ENCODE measurements around the gene HEXIM1.

The HEXIM1 gene, protein sequence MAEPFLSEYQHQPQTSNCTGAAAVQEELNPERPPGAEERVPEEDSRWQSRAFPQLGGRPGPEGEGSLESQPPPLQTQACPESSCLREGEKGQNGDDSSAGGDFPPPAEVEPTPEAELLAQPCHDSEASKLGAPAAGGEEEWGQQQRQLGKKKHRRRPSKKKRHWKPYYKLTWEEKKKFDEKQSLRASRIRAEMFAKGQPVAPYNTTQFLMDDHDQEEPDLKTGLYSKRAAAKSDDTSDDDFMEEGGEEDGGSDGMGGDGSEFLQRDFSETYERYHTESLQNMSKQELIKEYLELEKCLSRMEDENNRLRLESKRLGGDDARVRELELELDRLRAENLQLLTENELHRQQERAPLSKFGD

DNA sequence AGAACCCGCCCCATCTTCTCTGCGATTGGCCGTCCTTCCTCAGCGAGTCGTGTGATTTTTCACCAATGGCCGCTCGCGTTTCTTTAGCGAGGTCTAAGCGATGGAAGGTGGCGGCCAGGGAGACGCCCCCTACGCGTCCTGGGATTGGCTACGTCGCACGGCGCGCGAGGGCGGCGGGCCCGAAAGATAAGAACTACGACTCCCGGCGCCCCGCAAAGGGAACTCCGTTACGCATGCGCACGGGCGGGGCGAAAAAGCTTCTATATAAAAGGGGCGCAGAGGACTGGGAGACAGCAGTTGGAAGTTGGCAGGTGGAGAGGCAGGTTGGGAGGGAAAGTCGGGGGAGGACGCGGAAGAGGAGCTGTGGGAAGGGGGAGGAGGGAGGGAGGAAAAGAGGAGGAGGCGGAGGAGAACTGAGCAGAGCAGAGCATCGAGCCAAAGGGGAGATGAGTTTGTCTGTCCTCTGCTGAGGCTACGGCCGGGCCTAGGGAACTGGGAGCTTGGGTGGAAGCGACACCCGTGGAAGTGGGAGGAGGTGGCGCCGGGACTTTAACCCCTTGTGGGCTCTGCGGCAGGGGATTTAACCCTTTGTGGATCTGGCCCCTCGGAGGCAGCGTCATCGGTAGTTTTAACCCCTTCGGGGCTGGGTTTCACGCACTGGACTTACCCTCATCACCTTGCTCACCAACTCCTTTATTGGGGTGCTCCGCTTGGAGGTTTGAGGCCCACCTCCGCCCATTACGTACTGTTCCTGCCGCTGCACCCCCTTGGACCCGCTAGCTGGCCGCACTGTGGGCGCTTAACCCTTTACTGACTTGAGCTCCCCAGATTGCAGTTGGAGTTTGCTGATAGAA, at the start of gene HEXIM1:
Gene HEXIM1, plus strand, starts transcription at position 293 of the 854 bp plus-strand sequence. CDS start 716 bp downstream, outside the sequence.
- Histone ChIP-seq H3K27ac (ENCODE audit: low read depth, low read length) (peak within 1 kb of the TSS; percentile 100), H3K4me3 (ENCODE audit: low read depth in 1 of 2, low read length in 2 of 2) (peak within 1 kb of the TSS; percentile 94 to 100), H3K4me1 (ENCODE audit: insufficient read depth, low read length) (peaks cover 40% of the 10 kb centered on the region), H3K9me3 (ENCODE audit: low read length) (no peaks in the 10 kb centered on the region), H3K27me3 (ENCODE audit: control insufficient read depth in 1 of 2, insufficient read depth in 2 of 2, low read length in 2 of 2) (no peaks in the 10 kb centered on the region), H3K9ac (ENCODE audit: low read length) (peak within 1 kb of the TSS; percentile 99), H3K36me3 (ENCODE audit: insufficient read depth, low read length) (no peaks in the 10 kb centered on the region)

DNA sequence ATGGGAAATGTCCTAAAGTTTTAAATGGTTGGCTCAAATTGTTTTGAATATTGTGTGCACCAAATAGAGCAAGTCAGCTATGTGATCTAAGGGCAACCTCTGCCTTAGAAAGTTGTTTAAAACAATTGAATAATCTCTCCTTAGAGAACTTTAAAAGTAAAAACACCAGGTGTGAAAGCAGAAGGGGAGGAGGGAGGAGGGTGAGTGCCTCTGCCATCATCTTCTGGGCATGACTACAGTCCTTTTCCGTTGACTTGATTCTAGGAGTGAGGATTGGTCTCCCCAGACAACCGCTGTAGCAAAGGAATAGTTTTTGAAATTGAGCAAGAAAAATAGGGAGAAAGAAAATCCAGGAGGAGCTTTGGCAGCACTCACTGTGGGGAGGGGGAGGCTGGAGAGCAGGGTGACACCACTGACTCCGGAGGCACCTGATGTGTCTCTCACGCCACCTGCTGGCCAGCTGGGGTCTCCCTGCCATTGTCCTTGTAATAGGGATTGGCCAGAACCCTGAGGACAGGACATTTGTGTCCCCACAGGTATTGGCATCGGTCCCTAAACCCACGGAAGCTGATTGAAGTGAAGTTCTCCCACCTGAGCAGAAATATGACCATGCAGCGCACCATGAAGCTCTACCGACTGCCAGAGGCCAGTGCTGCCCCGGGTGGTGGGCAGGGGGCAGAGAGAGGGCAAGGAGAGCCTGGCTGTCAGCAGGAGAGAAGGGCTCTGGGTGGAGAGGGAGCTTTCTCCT, 49.2 kb upstream of the HEXIM1 start:
- H3K9me3 ChIP-seq (ENCODE audit: low read length), result no peaks in the 10 kb centered on the region
- no peak overlapping the region for H3K9ac ChIP-seq (ENCODE audit: low read length)
- no peak overlapping the region for H3K4me3 ChIP-seq (ENCODE audit: low read depth in 1 of 2, low read length in 2 of 2)
- H3K27me3 ChIP-seq (ENCODE audit: control insufficient read depth in 1 of 2, insufficient read depth in 2 of 2, low read length in 2 of 2), result no peaks in the 10 kb centered on the region
- peaks cover 80% of the 10 kb centered on the region for H3K36me3 ChIP-seq (ENCODE audit: insufficient read depth, low read length)
- H3K27ac ChIP-seq (ENCODE audit: low read depth, low read length), result peak overlapping the region; percentile 16
- peaks cover 21% of the 10 kb centered on the region for H3K4me1 ChIP-seq (ENCODE audit: insufficient read depth, low read length)

DNA sequence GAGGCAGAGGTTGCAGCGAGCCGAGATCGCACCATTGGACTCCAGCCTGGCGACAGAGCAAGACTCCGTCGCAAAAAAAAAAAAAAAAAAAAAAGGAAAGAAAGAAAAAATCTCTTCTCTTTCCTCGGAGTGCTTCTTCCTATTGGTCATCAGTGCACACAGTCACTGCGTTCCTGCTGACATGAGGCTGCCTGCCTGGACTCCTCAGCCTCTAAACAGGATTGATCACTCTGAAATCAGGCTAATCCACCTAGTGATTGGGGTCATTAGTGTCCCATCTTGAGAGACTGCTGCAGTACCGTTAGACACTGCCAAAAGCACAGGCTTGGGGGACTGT, 46.8 kb upstream of the HEXIM1 start:
- Histone ChIP-seq H3K4me1 (ENCODE audit: insufficient read depth, low read length) (peaks cover 21% of the 10 kb centered on the region), H3K36me3 (ENCODE audit: insufficient read depth, low read length) (peaks cover 84% of the 10 kb centered on the region), H3K4me3 (ENCODE audit: low read depth in 1 of 2, low read length in 2 of 2) (no peak overlapping the region), H3K9ac (ENCODE audit: low read length) (no peak overlapping the region), H3K9me3 (ENCODE audit: low read length) (no peaks in the 10 kb centered on the region), H3K27me3 (ENCODE audit: control insufficient read depth in 1 of 2, insufficient read depth in 2 of 2, low read length in 2 of 2) (no peaks in the 10 kb centered on the region), H3K27ac (ENCODE audit: low read depth, low read length) (no peak overlapping the region)

DNA sequence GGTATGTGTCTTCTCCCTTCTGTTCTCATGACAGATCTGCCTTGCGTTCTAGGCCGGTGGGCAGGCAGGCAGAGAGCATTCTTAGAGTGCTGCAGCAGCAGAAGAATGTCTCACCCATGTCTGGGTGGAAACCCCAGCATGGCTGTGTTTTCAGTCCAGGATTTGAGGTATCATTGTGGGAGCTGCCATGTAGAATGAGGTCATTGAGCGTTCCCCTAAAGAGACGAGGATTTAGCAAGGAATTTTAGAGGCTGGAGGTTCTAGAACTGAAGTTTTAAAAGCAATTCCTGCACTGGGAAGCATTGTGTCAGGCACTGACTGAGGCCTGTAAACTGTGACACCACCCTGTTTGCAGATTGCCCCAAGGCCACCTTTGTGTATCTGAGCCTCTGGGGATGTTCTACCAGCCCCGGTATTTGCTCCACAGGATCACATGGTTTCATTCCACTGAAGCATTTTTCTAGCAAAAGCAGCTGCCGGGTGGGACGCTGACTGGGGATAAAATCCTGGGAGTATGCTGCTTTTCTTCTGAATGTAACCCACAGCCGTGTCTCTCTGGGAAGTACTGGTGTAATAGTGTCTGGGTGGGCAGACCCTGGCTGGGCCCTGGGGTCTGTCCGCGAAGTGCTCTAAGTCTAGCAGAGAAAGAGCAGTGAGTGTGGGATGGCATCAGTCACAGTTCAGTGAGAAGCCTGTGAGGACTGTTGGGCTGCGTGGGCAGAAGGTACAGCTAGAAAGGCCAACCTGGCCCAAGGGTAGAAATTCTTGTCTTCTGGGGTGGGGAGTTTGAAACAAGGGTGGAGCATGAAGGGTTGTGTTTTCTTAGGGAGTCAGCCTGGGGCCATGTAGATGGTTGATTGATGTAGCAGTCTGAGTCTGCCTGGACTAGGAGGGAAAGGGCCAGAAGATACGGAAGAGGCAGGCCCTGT, 46.1 kb upstream of the HEXIM1 start:
- Histone ChIP-seq H3K27ac (ENCODE audit: low read depth, low read length) (no peak overlapping the region), H3K27me3 (ENCODE audit: control insufficient read depth in 1 of 2, insufficient read depth in 2 of 2, low read length in 2 of 2) (no peaks in the 10 kb centered on the region), H3K36me3 (ENCODE audit: insufficient read depth, low read length) (peaks cover 84% of the 10 kb centered on the region), H3K9ac (ENCODE audit: low read length) (no peak overlapping the region), H3K9me3 (ENCODE audit: low read length) (no peaks in the 10 kb centered on the region), H3K4me3 (ENCODE audit: low read depth in 1 of 2, low read length in 2 of 2) (no peak overlapping the region), H3K4me1 (ENCODE audit: insufficient read depth, low read length) (peaks cover 23% of the 10 kb centered on the region)

DNA sequence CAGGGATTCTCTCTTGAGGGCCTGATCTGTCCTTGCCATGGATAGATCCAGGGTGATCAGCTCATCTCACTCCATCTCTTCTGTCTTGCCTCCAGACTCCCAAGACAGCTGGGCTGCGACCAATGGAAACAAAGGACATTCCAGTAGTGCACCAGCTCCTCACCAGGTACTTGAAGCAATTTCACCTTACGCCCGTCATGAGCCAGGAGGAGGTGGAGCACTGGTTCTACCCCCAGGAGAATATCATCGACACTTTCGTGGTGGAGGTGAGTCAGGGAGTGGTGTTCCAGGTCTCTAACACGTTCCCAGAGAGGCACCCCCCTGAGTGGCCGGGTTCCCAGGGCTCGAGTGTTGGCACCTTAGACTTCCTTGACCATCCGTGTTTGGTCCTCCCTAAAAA, 45.4 kb upstream of the HEXIM1 start:
- no peaks in the 10 kb centered on the region for H3K9me3 ChIP-seq (ENCODE audit: low read length)
- no peak overlapping the region for H3K9ac ChIP-seq (ENCODE audit: low read length)
- H3K36me3 ChIP-seq (ENCODE audit: insufficient read depth, low read length), result peaks cover 84% of the 10 kb centered on the region
- H3K4me3 ChIP-seq (ENCODE audit: low read depth in 1 of 2, low read length in 2 of 2), result no peak overlapping the region
- no peaks in the 10 kb centered on the region for H3K27me3 ChIP-seq (ENCODE audit: control insufficient read depth in 1 of 2, insufficient read depth in 2 of 2, low read length in 2 of 2)
- no peak overlapping the region for H3K27ac ChIP-seq (ENCODE audit: low read depth, low read length)
- peaks cover 23% of the 10 kb centered on the region for H3K4me1 ChIP-seq (ENCODE audit: insufficient read depth, low read length)

DNA sequence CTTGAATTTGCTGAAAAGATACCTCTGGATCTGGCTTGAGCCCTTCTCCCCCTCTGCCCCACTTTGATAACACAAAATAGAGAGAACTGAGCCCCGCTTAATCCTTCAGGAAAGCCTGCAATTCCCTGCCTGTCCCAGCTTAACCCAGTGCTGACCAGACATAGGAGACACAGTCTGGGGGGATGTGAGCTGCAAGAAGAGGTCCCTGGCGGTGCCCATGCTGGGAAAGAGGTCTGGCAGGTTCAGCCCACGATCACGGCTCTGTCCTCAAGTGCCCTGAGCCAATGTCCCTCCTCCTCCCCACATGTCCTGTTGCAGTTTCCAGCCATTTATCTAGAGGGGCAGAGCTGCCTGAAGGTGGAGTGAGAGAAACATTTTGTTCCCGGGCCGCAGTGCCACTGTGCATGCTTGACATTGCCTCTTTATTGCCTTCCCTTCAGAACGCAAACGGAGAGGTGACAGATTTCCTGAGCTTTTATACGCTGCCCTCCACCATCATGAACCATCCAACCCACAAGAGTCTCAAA, 44.9 kb upstream of the HEXIM1 start:
- no peak overlapping the region for H3K9ac ChIP-seq (ENCODE audit: low read length)
- peaks cover 84% of the 10 kb centered on the region for H3K36me3 ChIP-seq (ENCODE audit: insufficient read depth, low read length)
- H3K4me3 ChIP-seq (ENCODE audit: low read depth in 1 of 2, low read length in 2 of 2), result no peak overlapping the region
- H3K4me1 ChIP-seq (ENCODE audit: insufficient read depth, low read length), result peaks cover 23% of the 10 kb centered on the region
- no peaks in the 10 kb centered on the region for H3K9me3 ChIP-seq (ENCODE audit: low read length)
- H3K27me3 ChIP-seq (ENCODE audit: control insufficient read depth in 1 of 2, insufficient read depth in 2 of 2, low read length in 2 of 2), result no peaks in the 10 kb centered on the region
- H3K27ac ChIP-seq (ENCODE audit: low read depth, low read length), result no peak overlapping the region

DNA sequence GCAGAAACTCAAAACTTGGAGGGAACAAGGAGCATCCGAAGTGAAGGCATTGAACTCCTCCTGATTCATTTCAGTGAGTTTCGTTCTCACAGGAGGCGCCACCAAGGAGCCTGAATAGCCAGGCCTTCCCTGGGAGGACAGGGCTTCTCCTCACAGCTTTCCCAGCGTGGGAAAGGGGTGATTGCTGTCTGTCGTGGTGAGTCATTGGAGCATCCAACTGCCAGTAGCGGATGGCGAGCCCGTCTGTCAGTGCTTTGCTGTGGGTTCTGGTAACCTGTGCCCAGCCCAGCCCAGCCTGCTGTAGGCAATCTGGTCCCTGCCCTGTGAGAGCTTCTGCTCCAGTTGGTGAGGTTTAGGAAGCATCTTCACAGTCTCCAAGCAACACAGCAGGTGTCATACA, 44.2 kb upstream of the HEXIM1 start:
- no peak overlapping the region for H3K9ac ChIP-seq (ENCODE audit: low read length)
- no peak overlapping the region for H3K4me3 ChIP-seq (ENCODE audit: low read depth in 1 of 2, low read length in 2 of 2)
- no peaks in the 10 kb centered on the region for H3K27me3 ChIP-seq (ENCODE audit: control insufficient read depth in 1 of 2, insufficient read depth in 2 of 2, low read length in 2 of 2)
- H3K36me3 ChIP-seq (ENCODE audit: insufficient read depth, low read length), result peaks cover 87% of the 10 kb centered on the region
- no peaks in the 10 kb centered on the region for H3K9me3 ChIP-seq (ENCODE audit: low read length)
- H3K4me1 ChIP-seq (ENCODE audit: insufficient read depth, low read length), result peaks cover 18% of the 10 kb centered on the region
- H3K27ac ChIP-seq (ENCODE audit: low read depth, low read length), result no peak overlapping the region

DNA sequence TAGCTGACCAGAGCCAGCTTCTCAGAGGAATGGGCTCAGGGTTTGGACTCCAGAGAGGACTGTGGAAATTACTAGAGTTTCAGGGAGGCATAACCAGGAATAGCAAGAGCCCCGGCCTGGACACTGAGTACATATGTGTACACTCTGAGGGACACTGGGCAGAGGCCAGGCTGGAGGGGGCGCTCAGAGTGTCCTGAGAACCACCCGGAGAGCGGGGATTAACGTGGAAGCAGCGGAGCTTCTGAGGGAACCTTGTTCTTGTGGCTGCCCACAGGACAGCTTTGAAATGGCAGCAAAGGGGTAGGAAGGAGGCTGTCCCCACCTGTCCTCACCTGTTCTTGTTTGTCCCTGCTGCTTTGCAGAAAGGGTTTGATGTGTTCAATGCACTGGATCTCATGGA, 43.8 kb upstream of the HEXIM1 start:
- Histone ChIP-seq H3K27ac (ENCODE audit: low read depth, low read length) (no peak overlapping the region), H3K27me3 (ENCODE audit: control insufficient read depth in 1 of 2, insufficient read depth in 2 of 2, low read length in 2 of 2) (no peaks in the 10 kb centered on the region), H3K36me3 (ENCODE audit: insufficient read depth, low read length) (peaks cover 84% of the 10 kb centered on the region), H3K4me3 (ENCODE audit: low read depth in 1 of 2, low read length in 2 of 2) (no peak overlapping the region), H3K9me3 (ENCODE audit: low read length) (no peaks in the 10 kb centered on the region), H3K9ac (ENCODE audit: low read length) (no peak overlapping the region), H3K4me1 (ENCODE audit: insufficient read depth, low read length) (peaks cover 14% of the 10 kb centered on the region)

DNA sequence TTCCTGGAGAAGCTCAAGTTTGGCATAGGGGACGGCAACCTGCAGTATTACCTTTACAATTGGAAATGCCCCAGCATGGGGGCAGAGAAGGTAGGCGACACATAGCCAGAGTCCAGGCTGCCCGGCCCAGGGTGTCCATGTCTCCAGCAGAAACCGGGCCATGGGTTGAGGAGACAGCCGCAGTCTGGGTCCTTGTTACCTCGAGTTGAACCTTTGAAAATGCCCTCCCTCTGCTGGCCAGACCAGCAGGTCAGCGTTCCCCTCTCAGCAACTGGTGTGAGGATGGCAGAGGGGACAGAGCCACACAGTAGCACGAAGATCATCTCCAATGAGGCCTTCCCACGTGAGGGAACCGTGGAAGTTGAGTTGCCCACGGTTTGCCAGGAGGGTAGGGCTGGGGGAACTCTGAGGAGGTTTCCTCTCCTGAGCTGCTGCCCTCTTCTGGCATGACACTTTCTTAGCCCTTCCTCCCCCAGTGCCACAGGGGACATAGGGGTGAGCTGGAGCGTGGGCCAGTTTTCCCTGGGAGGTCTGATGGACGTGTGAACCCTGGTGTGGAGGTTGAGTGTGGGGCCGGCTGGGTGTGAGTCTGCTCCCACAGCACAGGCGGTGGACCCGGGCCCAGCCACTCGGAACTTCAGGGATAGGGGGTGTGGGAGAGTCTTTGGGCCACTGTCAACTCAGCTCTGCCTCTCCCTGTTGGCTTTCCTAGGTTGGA, 43.2 kb upstream of the HEXIM1 start:
- no peak overlapping the region for H3K4me3 ChIP-seq (ENCODE audit: low read depth in 1 of 2, low read length in 2 of 2)
- no peak overlapping the region for H3K9ac ChIP-seq (ENCODE audit: low read length)
- no peaks in the 10 kb centered on the region for H3K9me3 ChIP-seq (ENCODE audit: low read length)
- no peaks in the 10 kb centered on the region for H3K27me3 ChIP-seq (ENCODE audit: control insufficient read depth in 1 of 2, insufficient read depth in 2 of 2, low read length in 2 of 2)
- H3K27ac ChIP-seq (ENCODE audit: low read depth, low read length), result no peak overlapping the region
- peaks cover 14% of the 10 kb centered on the region for H3K4me1 ChIP-seq (ENCODE audit: insufficient read depth, low read length)
- H3K36me3 ChIP-seq (ENCODE audit: insufficient read depth, low read length), result peaks cover 78% of the 10 kb centered on the region

DNA sequence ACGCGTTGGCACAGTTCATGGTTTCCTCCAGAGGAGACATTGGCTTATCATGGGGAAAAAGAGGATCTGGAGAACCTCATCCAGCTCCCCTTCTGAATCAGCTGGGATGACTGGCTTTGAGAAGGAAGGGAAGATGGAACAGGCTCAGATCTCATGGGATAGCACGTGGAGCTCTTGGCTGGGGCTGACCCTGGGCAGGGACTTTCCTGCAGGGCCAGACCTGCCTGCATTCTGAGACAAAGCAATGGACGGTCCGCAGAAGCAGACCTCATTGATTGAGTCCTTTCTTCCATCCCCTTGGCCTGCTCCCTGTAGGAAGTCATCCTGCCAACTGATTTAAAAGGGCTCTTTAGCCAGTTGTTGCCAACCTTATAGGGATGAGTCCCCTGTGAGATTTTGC, 42.2 kb upstream of the HEXIM1 start:
- no peaks in the 10 kb centered on the region for H3K27me3 ChIP-seq (ENCODE audit: control insufficient read depth in 1 of 2, insufficient read depth in 2 of 2, low read length in 2 of 2)
- H3K9me3 ChIP-seq (ENCODE audit: low read length), result no peaks in the 10 kb centered on the region
- peaks cover 78% of the 10 kb centered on the region for H3K36me3 ChIP-seq (ENCODE audit: insufficient read depth, low read length)
- no peak overlapping the region for H3K27ac ChIP-seq (ENCODE audit: low read depth, low read length)
- no peak overlapping the region for H3K4me3 ChIP-seq (ENCODE audit: low read depth in 1 of 2, low read length in 2 of 2)
- H3K9ac ChIP-seq (ENCODE audit: low read length), result no peak overlapping the region
- H3K4me1 ChIP-seq (ENCODE audit: insufficient read depth, low read length), result peaks cover 24% of the 10 kb centered on the region

Measured in muscle layer of colon (tissue), 2 donors.